ENCODE measurements around the gene LDLR.
"Not testable (repeated sequence)": the region's sequence is repeated elsewhere in the genome, so short reads cannot be mapped to it uniquely, and the experiment has no call there.

LDLR gene

DNA sequence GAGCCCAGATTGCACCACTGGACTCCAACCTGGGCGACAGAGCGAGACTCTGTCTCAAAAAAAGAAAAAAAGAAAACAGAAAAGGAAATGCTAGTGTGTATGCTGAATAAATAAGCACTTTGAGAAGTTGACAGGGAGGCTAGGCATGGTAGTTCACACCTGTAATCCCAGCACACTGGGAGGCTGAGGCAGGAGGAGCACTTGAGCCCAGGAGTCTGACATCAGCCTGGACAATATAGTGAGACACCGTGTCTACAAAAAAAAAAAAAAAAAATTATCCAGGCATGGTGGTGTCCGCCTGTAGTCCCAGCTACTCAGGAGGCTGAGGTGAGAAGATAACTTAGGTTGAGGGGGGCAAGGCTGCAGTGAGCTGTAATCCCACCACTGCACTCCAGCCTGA is 19.1 kb upstream of the LDLR start:
- no peak for DNase-seq (ENCODE audit: low read depth in 3 of 3, low spot score in 1 of 3)

DNA sequence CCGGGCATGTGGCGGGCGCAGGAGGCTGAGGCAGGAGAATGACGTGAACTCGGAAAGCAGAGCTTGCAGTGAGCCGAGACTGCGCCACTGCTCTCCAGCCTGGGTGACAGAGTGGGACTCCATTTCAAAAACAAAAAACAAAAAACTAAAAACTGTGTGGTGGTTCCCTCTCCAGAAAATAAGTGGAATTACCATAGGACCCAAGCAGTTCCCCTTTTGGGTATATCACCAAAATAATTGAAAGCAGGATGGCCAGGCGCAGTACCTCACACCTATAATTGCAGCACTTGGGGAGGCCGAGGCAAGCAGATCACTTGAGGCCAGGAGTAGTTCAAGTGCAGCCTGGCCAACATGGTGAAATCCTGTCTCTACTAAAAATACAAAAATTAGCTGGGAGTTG is 15.7 kb upstream of the LDLR start:
- no peak for DNase-seq (ENCODE audit: low read depth in 3 of 3, low spot score in 1 of 3)

DNA sequence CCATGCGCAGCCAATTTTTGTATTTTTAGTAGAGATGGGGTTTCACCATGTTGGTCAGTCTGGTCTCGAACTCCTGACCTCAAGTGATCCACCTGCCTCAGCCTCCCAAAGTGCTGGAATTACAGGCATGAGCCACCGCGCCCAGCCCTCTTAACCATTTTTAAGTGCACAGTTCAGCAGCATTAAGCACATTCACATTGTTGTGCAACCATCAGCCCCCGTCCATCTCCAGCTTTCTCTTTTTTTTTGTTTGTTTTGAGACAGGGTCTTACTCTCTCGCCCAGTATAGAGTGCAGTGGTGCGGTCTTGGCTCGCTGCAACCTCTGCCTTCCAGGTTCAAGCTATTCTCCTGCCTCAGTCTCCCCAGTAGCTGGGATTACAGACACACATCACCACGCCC is 12.5 kb upstream of the LDLR start:
- not testable (repeated sequence) for DNase-seq (ENCODE audit: low read depth in 3 of 3, low spot score in 1 of 3)

DNA sequence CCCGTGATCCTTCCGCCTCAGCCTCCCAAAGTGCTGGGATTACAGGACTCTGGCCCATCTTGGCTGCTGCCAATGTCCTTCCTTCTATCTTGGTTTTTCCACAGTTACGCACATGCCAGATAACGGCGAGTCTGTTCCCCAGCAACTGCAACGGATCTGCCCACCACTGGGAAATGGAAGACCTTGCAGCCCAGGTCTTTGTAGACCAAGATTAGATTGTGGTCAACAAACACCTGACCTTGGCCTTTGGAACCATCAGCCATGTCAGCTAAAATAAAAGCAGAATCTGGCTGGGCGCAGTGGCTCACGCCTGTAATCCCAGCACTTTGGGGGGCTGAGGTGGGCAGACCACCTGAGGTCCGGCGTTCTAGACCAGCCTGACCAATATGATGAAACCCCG is 10.4 kb upstream of the LDLR start:
- DNase-seq (ENCODE audit: low read depth in 3 of 3, low spot score in 1 of 3), result no peak

DNA sequence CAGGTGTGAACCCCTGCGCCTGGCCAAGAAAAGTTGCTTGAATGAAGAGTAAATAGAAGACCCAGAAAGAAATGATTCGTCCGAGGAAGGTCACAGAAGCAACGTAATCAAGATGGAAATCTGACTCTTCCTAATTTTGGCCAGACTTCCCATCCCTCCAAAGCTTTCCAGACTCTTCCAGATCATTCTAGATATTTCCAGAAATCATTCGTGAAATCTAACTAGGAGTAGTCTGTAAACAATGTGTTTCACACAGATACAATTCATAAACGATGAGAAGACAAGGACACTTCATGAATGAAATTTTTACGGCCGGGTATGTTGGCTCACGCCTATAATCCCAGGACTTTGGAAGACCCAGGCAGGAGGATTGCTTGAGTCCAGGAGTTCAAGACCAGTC is 9.3 kb upstream of the LDLR start:
- no peak for DNase-seq (ENCODE audit: low read depth in 3 of 3, low spot score in 1 of 3)

DNA sequence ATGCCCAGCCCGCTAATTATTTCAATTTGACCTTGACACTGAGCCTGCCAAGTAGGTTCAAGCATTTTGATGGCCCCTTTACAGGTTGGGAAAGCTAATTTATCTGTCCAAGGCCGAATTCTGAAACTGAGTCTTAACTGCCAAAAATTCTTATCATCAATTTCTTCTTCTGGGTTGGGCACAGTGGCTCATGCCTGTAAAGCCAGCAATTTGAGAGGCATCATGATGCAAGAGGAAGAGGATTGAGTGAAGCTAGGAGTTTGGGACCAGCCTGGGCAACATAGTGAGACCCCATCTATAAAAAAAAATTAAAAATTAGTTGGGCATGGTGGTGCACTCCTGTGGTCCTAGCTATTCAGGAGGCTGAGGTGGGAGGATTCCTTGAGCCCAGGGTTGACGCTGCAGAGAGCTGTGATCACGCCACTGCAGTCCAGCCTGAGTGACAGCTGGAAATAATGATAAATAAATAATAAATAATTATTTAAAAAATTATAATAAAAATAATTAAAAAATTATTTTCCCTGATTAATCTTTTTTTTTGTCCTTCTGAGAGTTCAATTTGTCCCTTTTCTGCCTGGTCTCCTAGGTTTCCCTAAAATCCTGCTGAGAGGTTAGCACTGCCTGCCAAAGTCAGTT is 1.3 kb upstream of the LDLR start:
- no peak for DNase-seq (ENCODE audit: low read depth in 3 of 3, low spot score in 1 of 3)

DNA sequence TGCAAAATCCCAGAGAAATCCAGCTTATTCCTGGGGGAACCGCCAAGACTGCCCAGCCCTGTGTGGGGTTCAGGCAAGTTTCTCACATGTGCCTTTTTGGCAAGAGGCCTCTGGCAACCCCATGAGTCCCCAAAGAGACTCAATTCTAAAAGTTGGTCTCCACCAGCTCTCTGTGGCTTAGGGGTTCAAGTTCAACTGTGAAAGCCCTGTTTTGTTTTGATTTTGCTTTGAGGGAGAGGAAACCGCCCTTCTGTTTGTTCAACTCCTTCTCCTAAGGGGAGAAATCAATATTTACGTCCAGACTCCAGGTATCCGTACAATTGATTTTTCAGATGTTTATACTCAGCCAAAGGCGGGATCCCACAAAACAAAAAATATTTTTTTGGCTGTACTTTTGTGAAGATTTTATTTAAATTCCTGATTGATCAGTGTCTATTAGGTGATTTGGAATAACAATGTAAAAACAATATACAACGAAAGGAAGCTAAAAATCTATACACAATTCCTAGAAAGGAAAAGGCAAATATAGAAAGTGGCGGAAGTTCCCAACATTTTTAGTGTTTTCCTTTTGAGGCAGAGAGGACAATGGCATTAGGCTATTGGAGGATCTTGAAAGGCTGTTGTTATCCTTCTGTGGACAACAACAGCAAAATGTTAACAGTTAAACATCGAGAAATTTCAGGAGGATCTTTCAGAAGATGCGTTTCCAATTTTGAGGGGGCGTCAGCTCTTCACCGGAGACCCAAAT is 583 bp upstream of the LDLR start:
- DNase-seq (ENCODE audit: low read depth in 3 of 3, low spot score in 1 of 3), result no peak

DNA sequence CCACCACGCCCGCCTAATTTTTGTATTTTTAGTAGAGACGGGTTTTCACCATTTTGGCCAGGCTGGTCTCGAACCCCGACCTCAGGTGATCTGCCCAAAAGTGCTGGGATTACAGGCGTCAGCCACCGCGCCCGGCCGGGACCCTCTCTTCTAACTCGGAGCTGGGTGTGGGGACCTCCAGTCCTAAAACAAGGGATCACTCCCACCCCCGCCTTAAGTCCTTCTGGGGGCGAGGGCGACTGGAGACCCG is 676 bp downstream of the LDLR start:
- DNase-seq (ENCODE audit: low read depth in 3 of 3, low spot score in 1 of 3), result not testable (repeated sequence)

DNA sequence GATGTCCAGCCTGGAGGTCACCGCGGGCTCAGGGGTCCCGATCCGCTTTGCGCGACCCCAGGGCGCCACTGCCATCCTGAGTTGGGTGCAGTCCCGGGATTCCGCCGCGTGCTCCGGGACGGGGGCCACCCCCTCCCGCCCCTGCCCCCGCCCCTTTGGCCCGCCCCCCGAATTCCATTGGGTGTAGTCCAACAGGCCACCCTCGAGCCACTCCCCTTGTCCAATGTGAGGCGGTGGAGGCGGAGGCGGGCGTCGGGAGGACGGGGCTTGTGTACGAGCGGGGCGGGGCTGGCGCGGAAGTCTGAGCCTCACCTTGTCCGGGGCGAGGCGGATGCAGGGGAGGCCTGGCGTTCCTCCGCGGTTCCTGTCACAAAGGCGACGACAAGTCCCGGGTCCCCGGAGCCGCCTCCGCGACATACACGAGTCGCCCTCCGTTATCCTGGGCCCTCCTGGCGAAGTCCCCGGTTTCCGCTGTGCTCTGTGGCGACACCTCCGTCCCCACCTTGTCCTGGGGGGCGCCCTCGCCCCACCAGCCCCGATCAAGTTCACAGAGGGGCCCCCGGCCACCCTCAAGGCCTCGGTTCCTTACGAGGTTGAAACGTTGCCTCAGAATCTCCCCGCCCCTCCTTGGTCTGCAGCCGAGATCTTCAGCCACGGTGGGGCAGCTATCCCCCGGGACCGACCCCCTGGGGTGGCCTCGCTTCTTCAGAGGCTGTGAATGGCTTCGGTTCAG is 1.2 kb downstream of the LDLR start:
- peak; percentile 90 to 94 (median 94) for DNase-seq (ENCODE audit: low read depth in 3 of 3, low spot score in 1 of 3)

DNA sequence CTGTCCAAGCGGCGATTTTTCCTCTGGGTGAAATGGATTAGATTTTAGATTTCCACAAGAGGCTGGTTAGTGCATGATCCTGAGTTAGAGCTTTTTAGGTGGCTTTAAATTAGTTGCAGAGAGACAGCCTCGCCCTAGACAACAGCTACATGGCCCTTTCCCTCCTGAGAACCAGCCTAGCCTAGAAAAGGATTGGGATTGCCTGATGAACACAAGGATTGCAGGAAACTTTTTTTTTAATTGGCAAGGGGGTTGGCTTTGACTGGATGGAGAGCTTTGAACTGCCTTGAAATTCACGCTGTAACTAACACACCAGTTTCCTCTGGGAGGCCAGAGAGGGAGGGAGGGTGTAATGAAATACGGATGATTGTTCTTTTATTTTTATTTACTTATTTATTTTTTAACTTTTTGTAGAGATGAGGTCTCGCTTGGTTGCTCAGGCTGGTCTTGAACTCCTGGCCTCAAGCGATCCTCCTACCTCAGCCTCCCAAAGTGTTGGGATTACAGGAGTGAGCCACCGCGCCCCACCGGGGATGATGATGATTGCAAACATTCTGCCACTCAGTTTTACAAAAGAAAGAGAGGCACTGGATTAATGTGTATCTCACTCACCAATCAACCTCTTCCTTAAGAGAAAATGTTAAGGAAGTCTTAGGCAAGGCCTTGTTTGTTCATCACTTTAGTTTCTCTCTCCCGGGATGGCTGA is 1.9 kb downstream of the LDLR start:
- no peak for DNase-seq (ENCODE audit: low read depth in 3 of 3, low spot score in 1 of 3)

DNA sequence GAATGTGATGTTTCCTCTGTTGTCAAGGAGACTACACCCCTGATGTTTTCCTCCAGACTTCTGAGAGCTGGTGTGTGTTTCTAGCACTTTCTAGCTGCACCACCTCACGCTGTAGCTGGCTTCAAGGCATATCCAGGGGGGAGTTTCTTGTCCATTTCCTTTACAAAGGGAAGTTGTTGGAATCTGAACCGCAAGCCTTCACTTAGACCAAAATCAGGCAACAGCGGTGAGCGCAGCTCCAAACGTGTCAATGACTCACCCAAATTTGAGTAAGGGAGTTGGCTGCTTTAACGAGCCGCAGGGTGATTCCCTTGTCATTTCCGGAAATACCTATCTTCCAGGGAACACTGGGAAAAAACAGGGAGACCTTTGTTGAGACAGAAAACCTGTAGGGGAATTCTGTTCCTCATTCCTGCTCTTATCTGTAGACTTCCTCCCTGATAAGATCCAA is 2.5 kb downstream of the LDLR start:
- peak in 2 of 3 donors; percentile 18 to 25 for DNase-seq (ENCODE audit: low read depth in 3 of 3, low spot score in 1 of 3)

DNA sequence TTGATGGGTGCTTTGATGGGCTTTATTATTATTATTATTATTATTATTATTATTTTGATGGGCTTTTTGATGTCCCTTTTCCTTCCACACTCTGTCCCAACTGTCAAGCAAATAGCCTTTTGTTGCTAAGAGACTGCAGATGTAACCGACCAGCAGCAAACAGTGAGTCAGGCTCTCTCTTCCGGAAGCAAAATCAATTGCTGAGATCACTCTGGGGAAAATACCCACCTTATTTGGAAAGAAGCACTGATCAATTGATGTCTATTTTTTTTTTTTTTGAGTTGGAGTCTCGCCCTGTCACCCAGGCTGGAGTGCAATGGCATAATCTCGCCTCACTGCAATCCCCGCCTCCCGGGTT is 2.9 kb downstream of the LDLR start:
- no peak for DNase-seq (ENCODE audit: low read depth in 3 of 3, low spot score in 1 of 3)

DNA sequence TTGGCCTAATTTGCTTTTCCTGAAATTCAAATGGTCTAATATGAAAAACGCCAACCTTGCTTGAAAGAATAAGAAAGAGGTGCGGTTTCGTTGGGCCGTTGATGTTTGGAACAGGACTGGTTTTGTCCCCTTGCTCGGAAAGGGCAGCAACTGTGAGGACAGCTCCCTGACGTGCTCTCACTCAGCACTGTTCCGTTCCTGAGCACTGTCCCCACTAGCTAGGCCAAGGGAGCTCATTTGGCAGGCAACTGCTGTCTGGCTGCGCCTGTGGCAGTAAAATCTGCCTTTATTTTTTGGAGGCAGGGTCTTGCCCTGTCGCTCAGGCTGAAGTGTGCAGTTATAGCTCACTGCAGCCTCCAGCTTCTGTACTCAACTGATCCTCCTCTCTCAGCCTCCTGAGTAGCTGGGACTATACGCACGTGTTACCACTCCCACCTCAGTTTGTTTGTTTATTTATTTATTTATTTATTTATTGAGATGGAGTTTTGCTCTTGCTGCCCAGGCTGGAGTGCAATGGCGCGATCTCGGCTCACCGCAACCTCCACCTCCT is 4.5 kb downstream of the LDLR start:
- no peak for DNase-seq (ENCODE audit: low read depth in 3 of 3, low spot score in 1 of 3)

DNA sequence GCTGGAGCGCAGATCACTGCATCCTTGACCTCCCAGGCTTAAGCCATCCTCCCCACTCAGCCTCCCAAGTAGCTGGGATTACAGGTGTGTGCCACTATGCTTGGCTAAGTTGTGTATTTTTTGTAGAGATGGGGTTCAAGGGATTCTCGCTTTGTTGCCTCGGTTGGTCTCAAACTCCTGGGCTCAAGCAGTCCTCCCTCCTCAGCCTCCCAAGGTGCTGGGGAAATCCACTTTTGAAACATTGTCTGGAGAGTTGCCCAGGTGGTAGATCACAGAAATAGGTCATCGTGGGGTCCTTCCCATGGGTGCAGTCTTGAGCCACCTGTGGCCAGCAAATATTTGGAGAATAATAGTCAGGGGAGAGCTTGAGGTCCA is 5.2 kb downstream of the LDLR start:
- DNase-seq (ENCODE audit: low read depth in 3 of 3, low spot score in 1 of 3), result no peak

DNA sequence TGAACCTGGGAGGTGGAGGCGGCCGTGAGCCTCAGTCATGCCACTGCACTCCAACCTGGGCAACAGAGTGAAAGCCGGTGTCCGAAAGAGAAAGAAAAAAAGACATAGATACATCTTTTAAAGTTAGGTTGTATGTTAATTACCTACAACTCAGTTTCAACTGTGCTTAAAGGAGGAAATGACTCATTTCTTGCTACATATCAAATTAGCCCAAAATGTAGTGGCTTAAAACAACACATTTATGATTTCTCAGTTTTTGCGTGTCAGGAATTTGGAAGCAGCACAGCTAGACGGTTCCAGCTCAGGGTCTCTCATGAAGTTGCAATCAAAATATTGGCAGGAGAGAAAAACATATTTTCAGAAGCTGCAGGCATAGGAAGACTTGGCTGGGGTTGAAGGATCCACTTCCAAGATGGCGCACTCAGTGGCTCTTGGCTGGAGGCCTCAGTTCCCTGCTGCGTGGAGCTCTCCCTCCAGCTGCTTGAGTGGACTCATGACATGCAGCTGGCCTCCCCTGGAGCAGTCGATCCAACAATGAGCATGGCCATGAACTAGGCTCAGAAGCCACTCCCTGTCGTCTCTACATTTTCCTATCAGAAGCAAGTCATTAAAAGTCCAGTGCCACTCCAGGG is 7.1 kb downstream of the LDLR start:
- no peak for DNase-seq (ENCODE audit: low read depth in 3 of 3, low spot score in 1 of 3)

DNA sequence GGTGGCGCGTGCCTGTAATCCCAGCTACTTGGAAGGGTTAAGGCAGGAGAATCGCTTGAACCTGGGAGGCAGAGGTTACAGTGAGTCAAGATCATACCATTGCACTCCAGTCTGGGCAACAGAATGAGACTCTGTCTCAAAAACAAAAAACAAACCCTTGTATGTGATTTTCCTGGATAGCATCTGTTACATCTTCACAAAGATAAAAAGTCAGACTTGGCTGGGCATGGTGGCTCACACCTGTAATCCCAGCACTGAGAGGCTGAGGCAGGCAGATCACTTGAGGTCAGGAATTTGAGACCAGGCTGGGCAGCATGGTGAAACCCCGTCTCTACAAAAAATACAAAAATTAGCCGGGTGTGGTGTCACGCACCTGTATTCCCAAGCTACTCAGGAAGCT is 8.1 kb downstream of the LDLR start:
- DNase-seq (ENCODE audit: low read depth in 3 of 3, low spot score in 1 of 3), result not testable (repeated sequence)

DNA sequence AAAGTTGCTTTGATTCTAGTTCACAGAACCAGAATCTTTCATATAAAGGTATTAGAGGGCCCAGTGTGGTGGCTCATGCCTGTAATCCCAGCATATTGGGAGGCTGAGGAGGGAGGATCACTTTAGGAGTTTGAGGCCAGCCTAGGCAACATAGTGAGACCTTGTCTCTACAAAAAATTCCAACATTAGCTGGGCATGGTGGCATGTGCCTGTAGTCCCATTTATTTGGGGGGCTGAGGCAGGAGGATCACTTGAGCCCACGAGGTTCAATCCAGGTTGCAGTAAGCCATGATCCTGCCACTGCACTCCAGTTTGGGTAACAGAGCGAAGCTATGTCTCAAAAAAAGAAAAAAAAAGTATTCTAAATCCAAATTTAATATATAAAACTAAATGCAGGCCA is 9.1 kb downstream of the LDLR start:
- DNase-seq (ENCODE audit: low read depth in 3 of 3, low spot score in 1 of 3), result no peak

DNA sequence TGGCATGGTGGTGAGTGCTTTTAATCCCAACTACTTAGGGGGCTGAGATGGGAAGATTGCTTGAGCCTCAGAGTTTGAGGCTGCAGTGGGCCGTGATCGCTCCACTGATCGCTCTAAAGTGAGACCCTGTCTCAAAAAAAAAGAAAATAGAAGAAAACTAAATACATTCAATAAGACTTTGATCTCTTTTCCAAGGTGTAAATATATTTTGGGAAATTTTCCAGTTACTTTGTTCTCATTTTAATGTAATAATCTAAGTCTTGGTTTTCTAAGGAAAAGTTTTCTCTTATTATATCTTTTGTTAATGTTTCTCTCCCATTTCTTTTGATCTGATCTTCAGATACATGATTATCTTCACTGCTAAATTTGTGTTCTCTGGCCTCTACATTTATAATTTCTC is 9.6 kb downstream of the LDLR start:
- DNase-seq (ENCODE audit: low read depth in 3 of 3, low spot score in 1 of 3), result no peak

DNA sequence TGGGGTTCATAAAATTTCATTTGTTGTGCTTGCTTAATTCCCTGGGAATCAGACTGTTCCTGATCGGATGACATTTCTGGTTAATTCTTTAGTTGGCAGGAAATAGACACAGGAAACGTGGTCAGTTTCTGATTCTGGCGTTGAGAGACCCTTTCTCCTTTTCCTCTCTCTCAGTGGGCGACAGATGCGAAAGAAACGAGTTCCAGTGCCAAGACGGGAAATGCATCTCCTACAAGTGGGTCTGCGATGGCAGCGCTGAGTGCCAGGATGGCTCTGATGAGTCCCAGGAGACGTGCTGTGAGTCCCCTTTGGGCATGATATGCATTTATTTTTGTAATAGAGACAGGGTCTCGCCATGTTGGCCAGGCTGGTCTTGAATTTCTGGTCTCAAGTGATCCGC is 10.8 kb downstream of the LDLR start:
- no peak for DNase-seq (ENCODE audit: low read depth in 3 of 3, low spot score in 1 of 3)

DNA sequence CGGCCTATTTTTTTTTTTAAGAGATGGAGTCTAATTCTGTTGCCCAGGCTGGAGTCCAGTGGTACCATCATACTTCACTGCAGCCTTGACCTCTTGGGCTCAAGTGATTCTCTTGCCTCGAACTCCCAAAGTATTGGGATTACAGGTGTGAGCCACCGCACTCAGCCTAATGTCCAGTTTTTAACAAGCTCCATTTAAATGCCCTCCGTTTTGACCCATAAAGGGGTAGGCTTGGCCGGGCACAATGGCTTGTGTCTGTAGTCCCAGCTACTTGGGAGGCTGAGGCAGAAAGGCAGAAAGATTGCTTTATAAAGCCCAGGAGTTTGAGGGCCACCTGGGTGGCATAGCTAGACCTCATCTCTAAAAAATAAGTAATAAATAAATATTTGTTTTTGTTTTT is 11.8 kb downstream of the LDLR start:
- no peak for DNase-seq (ENCODE audit: low read depth in 3 of 3, low spot score in 1 of 3)

DNA sequence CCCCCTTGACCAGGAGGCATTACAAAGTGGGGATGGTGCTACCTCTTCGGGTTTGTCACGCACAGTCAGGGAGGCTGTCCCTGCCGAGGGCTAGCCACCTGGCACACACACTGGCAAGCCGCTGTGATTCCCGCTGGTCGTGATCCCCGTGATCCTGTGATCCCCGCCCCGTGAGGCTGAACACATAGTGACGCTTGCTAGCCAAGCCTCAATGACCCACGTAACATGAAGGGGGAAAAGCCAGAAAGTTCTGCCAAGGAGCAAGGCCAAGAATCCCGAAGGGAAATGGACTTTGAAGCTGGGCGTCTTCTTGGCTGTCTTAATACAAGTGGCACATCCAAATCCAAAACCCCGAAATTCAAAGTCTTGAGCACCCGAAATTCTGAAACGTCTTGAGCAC is 13.7 kb downstream of the LDLR start:
- no peak for DNase-seq (ENCODE audit: low read depth in 3 of 3, low spot score in 1 of 3)

All from stimulated activated CD4-positive, alpha-beta T cell treated with anti-CD3 and anti-CD28 coated beads, TNF-alpha, amount 100 ng/mL, for 1 hour (primary cell).